HFF-Myc (cell line): ENCODE results near the gene ADAM33.

ENCODE experiments used
- DNase-seq: peaks from one replicate; pipeline ENCODE4 v3.0.0-alpha.2; 2011; ENCODE audit warnings: low read depth; ENCODE audit errors: extremely low read depth
- H3K4me3 ChIP-seq: replicated peaks from 2 replicates; pipeline ENCODE4 v1.5.1; 2011; ENCODE audit warnings: low read depth, mild to moderate bottlenecking, control low read depth, low read length
- TF ChIP-seq, protein P1 (sequence below): IDR thresholded peaks from 2 replicates; pipeline ENCODE4 v1.5.1; 2012; ENCODE audit warnings: mild to moderate bottlenecking, low read depth, low read length, control low read depth; ENCODE audit errors: missing control alignments

Gene ADAM33

DNA sequence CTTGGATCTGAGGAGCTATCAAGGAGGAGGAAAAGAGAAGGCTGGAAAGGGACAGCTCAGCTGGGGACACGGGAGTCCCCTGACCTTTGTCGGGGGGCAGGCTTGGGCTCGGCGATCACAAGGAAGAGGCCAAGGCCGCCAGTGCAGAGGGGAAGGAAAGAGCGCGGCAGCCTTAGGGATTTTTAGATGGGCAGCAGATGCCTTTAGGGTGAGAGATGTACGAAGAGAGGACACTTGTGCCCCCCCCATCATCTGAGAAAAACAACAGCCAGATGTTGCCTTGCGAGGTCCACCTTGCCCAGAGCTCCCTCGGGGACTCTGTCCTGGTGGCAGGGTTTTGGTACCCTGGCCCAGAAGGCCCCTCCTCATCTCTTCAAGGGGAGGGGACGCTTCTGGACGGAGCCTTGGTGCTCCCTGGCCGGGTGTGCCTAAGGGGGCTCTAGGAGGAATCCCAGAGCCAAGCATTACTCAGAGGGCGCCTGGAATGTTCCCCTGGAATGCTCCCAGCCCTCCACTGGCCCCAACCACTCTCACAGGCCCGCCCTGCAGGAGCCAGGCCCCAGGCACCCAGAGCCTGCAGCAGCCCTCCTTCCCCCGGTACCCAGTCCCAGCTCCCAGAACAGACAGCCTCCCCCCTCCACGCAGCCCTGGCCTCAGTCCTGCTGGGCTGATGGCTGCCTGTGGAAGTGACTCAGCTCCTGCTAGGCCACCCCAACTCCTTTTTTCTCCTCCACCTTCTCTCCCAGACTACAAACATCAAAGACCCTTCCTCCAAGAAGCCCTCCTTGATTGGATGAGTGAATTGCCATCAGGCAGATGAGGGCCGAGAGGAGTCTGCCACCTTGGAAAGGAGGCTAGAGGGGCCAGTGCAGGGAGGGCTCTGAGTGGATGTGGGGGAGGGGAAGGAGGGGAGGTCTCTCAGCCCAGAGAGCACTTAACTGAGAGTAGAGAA lies 1.8 kb downstream of the ADAM33 start:
- TF ChIP-seq, protein P1, sequence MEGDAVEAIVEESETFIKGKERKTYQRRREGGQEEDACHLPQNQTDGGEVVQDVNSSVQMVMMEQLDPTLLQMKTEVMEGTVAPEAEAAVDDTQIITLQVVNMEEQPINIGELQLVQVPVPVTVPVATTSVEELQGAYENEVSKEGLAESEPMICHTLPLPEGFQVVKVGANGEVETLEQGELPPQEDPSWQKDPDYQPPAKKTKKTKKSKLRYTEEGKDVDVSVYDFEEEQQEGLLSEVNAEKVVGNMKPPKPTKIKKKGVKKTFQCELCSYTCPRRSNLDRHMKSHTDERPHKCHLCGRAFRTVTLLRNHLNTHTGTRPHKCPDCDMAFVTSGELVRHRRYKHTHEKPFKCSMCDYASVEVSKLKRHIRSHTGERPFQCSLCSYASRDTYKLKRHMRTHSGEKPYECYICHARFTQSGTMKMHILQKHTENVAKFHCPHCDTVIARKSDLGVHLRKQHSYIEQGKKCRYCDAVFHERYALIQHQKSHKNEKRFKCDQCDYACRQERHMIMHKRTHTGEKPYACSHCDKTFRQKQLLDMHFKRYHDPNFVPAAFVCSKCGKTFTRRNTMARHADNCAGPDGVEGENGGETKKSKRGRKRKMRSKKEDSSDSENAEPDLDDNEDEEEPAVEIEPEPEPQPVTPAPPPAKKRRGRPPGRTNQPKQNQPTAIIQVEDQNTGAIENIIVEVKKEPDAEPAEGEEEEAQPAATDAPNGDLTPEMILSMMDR = no peak
- peak overlapping the region; percentile 94 for H3K4me3 ChIP-seq

DNA sequence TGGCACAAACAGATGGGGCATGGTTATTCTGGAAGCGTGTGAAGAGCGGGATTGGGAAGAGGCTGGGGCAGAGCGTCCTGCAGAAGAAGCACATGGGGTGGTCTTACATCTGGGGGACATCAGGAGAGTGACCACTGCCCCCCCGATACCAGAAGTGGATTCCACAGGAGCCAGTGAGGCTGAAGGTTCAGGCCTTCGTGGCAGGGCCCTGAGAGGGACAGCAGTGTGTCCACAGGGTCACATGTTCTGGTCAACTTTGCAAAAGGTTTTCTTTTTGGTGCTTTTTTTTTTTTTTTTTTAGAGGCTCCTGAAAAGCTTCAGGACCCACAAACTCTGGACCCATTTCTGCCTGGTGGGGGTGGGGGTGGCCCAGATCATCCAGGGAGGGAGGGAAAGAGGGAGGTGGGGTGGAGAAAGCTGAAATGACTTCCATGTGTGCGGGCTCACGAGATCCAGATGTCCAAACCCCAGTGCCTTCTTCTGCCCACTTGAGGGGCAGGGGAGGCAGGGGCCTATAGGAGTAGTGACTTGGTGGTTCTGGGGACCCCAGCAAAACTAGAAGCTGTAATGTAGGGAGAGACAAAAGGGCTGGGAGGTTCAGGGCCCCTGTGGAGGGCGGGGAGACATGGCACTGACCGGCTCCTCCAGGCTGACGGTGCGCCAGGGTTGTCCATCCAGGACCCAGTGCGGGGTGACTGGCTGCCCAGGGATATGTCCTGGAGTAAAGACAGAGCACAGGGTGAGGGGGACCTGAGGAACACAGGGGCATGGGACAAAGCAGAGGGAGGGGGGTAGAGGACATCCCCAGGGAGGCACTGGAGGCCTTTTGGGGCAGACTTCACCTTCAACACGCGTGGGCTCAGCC lies 2.7 kb downstream of the ADAM33 start:
- peak overlapping the region; percentile 94 for H3K4me3 ChIP-seq
- peak; percentile 55 for DNase-seq
- TF ChIP-seq, protein P1 = no peak

More for the DNA sequence above, 1.8 kb downstream of the ADAM33 start:
- DNase-seq = peak; percentile 63

DNA sequence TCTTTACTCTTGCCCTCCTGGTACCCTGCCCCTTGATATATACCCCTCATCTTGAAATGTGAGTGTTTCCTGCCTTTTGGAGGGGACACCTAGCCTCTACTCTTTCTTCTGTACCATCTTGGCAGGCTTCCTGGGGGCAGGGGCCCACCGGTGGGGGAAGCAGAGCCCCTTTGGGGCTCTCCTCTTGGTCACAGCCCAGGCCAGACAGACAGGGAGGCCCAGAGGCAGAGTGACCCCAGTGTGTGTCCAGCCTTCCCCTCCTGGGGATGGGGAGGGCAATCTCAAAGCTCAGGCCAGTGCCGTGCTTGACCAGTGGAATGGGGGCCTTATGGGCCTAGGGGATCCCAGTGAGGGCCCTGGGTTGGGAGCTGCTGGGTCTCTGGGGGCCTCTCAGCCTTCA lies 3.6 kb downstream of the ADAM33 start:
- H3K4me3 ChIP-seq = peak overlapping the region; percentile 94
- TF ChIP-seq, protein P1 = no peak
- no peak for DNase-seq

DNA sequence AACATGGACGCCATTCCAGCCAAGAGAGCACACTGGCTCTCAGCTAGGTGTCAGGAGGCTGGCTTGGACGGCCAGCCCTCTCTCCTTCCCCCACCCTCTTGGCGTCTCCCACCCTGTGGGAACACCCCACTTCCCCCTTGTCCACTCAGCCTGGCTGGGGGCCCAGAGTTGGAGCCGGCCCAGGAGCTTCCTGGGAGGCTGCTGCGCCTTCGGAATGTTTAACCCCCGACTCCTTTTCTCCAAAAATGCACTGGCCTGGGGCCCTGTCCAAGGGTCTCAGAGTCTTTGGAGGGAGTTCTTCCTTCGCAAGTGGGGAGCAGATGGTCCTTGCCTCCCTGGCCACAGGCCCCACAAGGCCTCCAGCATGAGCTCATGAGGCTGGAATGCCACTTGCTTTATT lies 4.1 kb downstream of the ADAM33 start:
- no peak for DNase-seq
- peak overlapping the region; percentile 94 for H3K4me3 ChIP-seq
- TF ChIP-seq, protein P1 = no peak

DNA sequence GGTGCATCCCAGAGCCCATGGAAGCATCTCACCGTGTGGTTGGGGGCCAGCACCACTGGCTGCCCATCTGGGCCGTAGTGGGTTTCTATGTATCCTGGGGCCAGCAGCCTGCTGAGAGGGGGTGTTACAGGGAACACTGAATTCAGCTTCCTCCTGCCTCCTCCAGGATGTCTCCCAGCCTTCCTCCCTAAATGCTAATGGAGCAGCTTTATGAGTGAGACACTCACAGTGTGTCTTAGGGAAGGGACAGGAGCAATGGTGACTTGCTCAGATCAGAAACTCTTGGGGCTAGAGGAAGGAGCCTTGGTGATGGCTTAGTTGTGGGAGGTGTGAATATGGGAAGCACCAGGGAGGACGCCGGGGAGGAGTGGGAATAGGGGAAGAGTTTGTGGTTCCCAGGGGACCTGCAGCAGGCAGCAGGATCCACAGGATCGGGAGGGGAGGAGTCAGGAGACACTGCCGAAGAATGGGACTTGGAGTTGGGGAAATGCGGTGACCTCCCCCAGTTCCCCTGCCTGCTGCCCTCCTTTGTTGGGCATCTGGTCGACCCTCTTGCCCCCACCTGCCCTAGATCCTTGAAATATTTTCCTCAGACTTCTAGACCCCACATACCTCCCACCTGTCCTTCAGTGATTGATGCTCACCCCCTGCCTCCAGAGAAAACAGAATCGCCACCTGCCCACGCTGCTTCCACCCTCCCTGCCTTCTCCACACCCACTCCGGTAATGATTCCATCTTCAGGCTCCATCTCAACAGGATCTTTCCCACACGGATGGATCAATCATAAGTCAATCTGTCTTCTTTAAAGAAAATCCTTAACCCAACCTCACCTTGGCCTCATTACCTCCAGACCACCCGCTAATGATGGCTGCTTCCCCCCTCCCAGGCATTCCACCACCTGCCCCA lies 6.6 kb downstream of the ADAM33 start:
- no peak for DNase-seq
- TF ChIP-seq, protein P1 = no peak
- no peak overlapping the region for H3K4me3 ChIP-seq

DNA sequence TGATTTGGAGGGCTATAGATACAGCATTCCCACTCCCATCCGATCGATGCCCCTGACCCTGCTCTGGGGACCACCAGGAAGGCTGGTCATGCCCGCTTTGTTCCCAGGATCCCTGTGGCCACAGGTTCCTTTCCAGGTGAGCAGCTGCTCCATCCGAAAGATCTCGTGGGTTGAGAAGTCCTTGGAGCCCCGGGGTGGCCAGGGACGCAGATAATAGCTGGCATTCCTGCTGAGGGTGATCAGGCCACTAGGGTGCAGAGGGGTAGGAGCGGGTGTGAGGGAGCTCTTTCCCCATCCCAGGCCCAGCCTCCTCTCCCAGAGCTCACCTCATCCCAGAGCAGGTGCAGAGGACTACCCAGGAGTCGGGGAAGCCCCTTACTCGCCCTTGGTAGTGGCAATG lies 7.4 kb downstream of the ADAM33 start:
- H3K4me3 ChIP-seq = no peak overlapping the region
- no peak for DNase-seq
- TF ChIP-seq, protein P1 = no peak
